Measurements from ENCODE around the gene BAK1. TPM values are rescaled to one million over a fixed set of nuclear protein-coding genes. Genes with fewer than 3 reads are reported as not detected.
A peak's percentile ranks its signal among the peaks of the same experiment; 100 is the strongest.

The BAK1 gene
- polyA plus RNA-seq, 1 donor from 2014 or later: 15.4 TPM

DNA sequence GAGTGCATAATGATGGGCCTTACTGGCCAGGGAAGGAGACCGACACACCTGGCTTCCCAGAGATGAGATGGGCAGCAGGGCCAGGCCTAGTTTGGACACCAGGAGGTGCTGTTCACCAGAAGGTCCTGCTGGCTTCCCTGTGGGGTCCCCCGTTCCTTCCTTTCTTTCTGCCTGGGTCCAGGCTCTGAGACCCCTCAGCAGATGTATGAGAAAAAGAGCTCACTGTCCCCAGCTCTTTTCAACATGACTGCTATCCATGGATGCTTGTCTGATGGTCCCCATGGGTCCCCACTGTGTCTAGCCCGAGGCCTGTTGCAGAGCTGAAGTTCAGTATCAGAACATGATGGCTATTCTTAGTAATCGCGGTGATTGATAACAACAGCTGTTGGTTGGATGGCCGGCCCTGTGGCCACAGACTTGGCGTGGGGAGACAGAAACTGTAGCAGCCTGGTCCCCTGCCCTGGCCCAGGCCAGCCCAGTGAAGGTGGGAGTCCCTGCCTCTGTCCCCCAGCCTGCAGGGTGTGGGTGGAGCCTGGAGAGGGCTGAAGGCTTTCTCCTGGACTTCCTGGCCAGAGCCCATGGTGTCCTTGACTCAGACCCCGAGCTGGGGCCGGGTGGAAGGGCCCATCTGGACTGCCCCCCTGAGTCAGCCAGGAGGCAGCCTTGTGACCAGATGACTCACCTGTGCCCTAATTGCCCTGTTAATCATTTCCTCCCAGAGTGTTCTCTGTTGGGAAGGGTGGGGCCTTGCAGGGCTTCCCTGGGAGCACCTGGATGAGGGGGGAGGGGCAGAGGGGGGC lies 9.9 kb upstream of the BAK1 start:
- no peaks in the 10 kb centered on the region for H3K9me3 ChIP-seq (ENCODE audit: low read length)
- no peak overlapping the region for H3K4me3 ChIP-seq (ENCODE audit: low read length)
- no peak overlapping the region for H3K4me2 ChIP-seq (ENCODE audit: low read length)
- no peaks in the 10 kb centered on the region for H3K79me2 ChIP-seq (replicated peaks; ENCODE audit: insufficient read depth, low read length)
- TF ChIP-seq MXI1 (conservative IDR thresholded peaks at IDR 0.05; ENCODE audit: poor library complexity, severe bottlenecking) (no peak), SMC3 (conservative IDR thresholded peaks at IDR 0.05; ENCODE audit: poor library complexity) (peak; percentile 31)
- no peaks in the 10 kb centered on the region for H3K27me3 ChIP-seq (ENCODE audit: insufficient read depth, low read depth, low read length)
- H4K20me1 ChIP-seq (ENCODE audit: insufficient read depth): no peaks in the 10 kb centered on the region
- H3K36me3 ChIP-seq (ENCODE audit: insufficient read depth, low read length): no peaks in the 10 kb centered on the region
- no peak overlapping the region for H2AFZ ChIP-seq (ENCODE audit: low read depth, low read length)
- no peak overlapping the region for H3K27ac ChIP-seq (ENCODE audit: low read length)
- no peaks in the 10 kb centered on the region for H3K9me2 ChIP-seq (ENCODE audit: insufficient read depth, low read length)
- no peak overlapping the region for H3K9ac ChIP-seq (ENCODE audit: low read length)
- H3F3A ChIP-seq (ENCODE audit: insufficient read depth, low read length, poor library complexity, severe bottlenecking): no peaks in the 10 kb centered on the region

GRCh38 chr6:33589392-33589730 lies 9.3 kb upstream of the BAK1 start:
- Histone ChIP-seq H3K4me3 (ENCODE audit: low read length) (no peak overlapping the region), H3K27ac (ENCODE audit: low read length) (no peak overlapping the region), H3K4me2 (ENCODE audit: low read length) (no peak overlapping the region), H3F3A (ENCODE audit: insufficient read depth, low read length, poor library complexity, severe bottlenecking) (no peaks in the 10 kb centered on the region), H3K9ac (ENCODE audit: low read length) (no peak overlapping the region), H3K9me3 (ENCODE audit: low read length) (no peaks in the 10 kb centered on the region), H3K79me2 (replicated peaks; ENCODE audit: insufficient read depth, low read length) (no peaks in the 10 kb centered on the region), H3K36me3 (ENCODE audit: insufficient read depth, low read length) (no peaks in the 10 kb centered on the region), H3K9me2 (ENCODE audit: insufficient read depth, low read length) (no peaks in the 10 kb centered on the region), H4K20me1 (ENCODE audit: insufficient read depth) (no peaks in the 10 kb centered on the region), H3K27me3 (ENCODE audit: insufficient read depth, low read depth, low read length) (no peaks in the 10 kb centered on the region), H2AFZ (ENCODE audit: low read depth, low read length) (no peak overlapping the region)
- TF ChIP-seq RAD21 (conservative IDR thresholded peaks at IDR 0.05) (no peak), EZH2 (IDR thresholded peaks at IDR 0.05; ENCODE audit: borderline replicate concordance, insufficient read depth, low read length, poor library complexity, severe bottlenecking) (no peak), TAF1 (IDR thresholded peaks at IDR 0.05; ENCODE audit: low read depth) (no peak), POLR2AphosphoS5 (IDR thresholded peaks at IDR 0.05) (no peak), SMC3 (conservative IDR thresholded peaks at IDR 0.05; ENCODE audit: poor library complexity) (no peak), MXI1 (conservative IDR thresholded peaks at IDR 0.05; ENCODE audit: poor library complexity, severe bottlenecking) (no peak)
- TF ChIP-seq, protein P1, sequence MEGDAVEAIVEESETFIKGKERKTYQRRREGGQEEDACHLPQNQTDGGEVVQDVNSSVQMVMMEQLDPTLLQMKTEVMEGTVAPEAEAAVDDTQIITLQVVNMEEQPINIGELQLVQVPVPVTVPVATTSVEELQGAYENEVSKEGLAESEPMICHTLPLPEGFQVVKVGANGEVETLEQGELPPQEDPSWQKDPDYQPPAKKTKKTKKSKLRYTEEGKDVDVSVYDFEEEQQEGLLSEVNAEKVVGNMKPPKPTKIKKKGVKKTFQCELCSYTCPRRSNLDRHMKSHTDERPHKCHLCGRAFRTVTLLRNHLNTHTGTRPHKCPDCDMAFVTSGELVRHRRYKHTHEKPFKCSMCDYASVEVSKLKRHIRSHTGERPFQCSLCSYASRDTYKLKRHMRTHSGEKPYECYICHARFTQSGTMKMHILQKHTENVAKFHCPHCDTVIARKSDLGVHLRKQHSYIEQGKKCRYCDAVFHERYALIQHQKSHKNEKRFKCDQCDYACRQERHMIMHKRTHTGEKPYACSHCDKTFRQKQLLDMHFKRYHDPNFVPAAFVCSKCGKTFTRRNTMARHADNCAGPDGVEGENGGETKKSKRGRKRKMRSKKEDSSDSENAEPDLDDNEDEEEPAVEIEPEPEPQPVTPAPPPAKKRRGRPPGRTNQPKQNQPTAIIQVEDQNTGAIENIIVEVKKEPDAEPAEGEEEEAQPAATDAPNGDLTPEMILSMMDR (IDR thresholded peaks at IDR 0.05; ENCODE audit: poor library complexity, severe bottlenecking): no peak

DNA sequence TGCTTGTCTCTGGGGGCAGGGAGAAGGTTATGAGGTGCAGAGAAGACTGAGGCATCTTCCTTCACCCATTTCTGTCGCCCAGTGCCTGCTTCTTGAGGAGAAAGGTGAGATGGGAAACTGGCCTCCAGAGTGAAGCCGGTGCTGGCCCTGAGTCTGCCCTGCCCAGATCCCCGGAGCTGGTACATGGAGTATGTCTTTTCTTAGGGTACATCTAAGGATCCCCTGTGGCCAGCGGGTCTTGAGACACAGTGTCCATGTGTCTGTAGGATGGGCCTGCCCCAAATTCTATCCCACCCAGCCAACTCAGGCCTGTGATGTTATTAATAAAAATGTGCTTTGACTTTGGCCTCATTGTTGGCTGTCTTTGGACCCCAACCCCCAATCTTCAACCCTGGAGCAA lies 8.8 kb upstream of the BAK1 start:
- no peak overlapping the region for H3K27ac ChIP-seq (ENCODE audit: low read length)
- TF ChIP-seq, protein P1 (IDR thresholded peaks at IDR 0.05; ENCODE audit: poor library complexity, severe bottlenecking): no peak
- TF ChIP-seq RAD21 (conservative IDR thresholded peaks at IDR 0.05) (no peak), SMC3 (conservative IDR thresholded peaks at IDR 0.05; ENCODE audit: poor library complexity) (no peak), TAF1 (IDR thresholded peaks at IDR 0.05; ENCODE audit: low read depth) (no peak), EP300 (conservative IDR thresholded peaks at IDR 0.05; ENCODE audit: poor library complexity, severe bottlenecking) (no peak), MXI1 (conservative IDR thresholded peaks at IDR 0.05; ENCODE audit: poor library complexity, severe bottlenecking) (no peak), EZH2 (IDR thresholded peaks at IDR 0.05; ENCODE audit: borderline replicate concordance, insufficient read depth, low read length, poor library complexity, severe bottlenecking) (no peak), POLR2AphosphoS5 (IDR thresholded peaks at IDR 0.05) (no peak)
- TF ChIP-seq, protein P2, sequence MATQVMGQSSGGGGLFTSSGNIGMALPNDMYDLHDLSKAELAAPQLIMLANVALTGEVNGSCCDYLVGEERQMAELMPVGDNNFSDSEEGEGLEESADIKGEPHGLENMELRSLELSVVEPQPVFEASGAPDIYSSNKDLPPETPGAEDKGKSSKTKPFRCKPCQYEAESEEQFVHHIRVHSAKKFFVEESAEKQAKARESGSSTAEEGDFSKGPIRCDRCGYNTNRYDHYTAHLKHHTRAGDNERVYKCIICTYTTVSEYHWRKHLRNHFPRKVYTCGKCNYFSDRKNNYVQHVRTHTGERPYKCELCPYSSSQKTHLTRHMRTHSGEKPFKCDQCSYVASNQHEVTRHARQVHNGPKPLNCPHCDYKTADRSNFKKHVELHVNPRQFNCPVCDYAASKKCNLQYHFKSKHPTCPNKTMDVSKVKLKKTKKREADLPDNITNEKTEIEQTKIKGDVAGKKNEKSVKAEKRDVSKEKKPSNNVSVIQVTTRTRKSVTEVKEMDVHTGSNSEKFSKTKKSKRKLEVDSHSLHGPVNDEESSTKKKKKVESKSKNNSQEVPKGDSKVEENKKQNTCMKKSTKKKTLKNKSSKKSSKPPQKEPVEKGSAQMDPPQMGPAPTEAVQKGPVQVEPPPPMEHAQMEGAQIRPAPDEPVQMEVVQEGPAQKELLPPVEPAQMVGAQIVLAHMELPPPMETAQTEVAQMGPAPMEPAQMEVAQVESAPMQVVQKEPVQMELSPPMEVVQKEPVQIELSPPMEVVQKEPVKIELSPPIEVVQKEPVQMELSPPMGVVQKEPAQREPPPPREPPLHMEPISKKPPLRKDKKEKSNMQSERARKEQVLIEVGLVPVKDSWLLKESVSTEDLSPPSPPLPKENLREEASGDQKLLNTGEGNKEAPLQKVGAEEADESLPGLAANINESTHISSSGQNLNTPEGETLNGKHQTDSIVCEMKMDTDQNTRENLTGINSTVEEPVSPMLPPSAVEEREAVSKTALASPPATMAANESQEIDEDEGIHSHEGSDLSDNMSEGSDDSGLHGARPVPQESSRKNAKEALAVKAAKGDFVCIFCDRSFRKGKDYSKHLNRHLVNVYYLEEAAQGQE (IDR thresholded peaks at IDR 0.05; ENCODE audit: borderline replicate concordance): no peak

More for the DNA sequence above, 8.8 kb upstream of the BAK1 start:
- Histone ChIP-seq H4K20me1 (ENCODE audit: insufficient read depth) (no peaks in the 10 kb centered on the region), H2AFZ (ENCODE audit: low read depth, low read length) (no peak overlapping the region), H3K36me3 (ENCODE audit: insufficient read depth, low read length) (no peaks in the 10 kb centered on the region), H3K4me2 (ENCODE audit: low read length) (no peak overlapping the region), H3F3A (ENCODE audit: insufficient read depth, low read length, poor library complexity, severe bottlenecking) (no peaks in the 10 kb centered on the region), H3K9me2 (ENCODE audit: insufficient read depth, low read length) (no peaks in the 10 kb centered on the region), H3K79me2 (replicated peaks; ENCODE audit: insufficient read depth, low read length) (no peaks in the 10 kb centered on the region), H3K27me3 (ENCODE audit: insufficient read depth, low read depth, low read length) (no peaks in the 10 kb centered on the region), H3K4me3 (ENCODE audit: low read length) (no peak overlapping the region), H3K9me3 (ENCODE audit: low read length) (no peaks in the 10 kb centered on the region), H3K9ac (ENCODE audit: low read length) (no peak overlapping the region)

Measured in neural cell (in vitro differentiated cells).